Measurements from ENCODE around the gene TFDP2.

DNA sequence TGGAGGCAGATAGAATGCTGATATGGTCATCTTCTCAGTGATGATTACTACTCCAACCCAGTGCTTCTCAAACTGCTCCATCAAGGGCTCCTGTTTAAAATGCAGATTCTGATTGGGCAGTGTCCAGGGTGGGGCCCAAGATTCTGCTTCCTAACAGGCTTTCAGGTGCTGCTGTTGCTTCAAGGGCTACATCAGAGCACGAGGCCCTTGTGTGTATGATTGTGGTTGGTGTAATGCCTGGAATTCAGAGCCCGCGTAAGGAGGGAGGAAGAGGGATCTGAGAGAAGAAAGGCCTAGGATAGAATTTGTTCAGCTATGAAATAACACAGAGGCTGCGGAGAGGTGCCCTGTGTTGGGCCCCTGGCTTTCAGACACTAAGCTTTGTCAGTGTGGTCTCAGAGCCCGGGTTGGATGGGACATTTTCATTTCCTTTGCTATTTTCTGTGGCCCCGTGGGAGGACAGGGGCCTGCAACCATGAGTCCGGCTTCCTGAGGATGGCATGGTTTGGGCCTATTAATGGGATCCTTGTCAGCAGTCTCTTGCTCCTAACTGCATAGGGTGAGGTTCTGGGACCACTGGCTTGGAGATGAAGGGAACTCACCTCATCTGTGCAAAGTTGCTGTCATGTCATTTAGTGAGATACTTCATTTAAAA lies 219.9 kb downstream of the TFDP2 start:
- TF ChIP-seq, protein P1, sequence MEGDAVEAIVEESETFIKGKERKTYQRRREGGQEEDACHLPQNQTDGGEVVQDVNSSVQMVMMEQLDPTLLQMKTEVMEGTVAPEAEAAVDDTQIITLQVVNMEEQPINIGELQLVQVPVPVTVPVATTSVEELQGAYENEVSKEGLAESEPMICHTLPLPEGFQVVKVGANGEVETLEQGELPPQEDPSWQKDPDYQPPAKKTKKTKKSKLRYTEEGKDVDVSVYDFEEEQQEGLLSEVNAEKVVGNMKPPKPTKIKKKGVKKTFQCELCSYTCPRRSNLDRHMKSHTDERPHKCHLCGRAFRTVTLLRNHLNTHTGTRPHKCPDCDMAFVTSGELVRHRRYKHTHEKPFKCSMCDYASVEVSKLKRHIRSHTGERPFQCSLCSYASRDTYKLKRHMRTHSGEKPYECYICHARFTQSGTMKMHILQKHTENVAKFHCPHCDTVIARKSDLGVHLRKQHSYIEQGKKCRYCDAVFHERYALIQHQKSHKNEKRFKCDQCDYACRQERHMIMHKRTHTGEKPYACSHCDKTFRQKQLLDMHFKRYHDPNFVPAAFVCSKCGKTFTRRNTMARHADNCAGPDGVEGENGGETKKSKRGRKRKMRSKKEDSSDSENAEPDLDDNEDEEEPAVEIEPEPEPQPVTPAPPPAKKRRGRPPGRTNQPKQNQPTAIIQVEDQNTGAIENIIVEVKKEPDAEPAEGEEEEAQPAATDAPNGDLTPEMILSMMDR (IDR thresholded peaks at IDR 0.05) = no peak
- TF ChIP-seq TP53 (CRISPR knock-in tag; IDR thresholded peaks at IDR 0.05) = no peak
- TF ChIP-seq, protein P2, sequence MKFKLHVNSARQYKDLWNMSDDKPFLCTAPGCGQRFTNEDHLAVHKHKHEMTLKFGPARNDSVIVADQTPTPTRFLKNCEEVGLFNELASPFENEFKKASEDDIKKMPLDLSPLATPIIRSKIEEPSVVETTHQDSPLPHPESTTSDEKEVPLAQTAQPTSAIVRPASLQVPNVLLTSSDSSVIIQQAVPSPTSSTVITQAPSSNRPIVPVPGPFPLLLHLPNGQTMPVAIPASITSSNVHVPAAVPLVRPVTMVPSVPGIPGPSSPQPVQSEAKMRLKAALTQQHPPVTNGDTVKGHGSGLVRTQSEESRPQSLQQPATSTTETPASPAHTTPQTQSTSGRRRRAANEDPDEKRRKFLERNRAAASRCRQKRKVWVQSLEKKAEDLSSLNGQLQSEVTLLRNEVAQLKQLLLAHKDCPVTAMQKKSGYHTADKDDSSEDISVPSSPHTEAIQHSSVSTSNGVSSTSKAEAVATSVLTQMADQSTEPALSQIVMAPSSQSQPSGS (CRISPR knock-in tag; IDR thresholded peaks at IDR 0.05; ENCODE audit: borderline replicate concordance, low read depth) = no peak
- TF ChIP-seq, protein P3, sequence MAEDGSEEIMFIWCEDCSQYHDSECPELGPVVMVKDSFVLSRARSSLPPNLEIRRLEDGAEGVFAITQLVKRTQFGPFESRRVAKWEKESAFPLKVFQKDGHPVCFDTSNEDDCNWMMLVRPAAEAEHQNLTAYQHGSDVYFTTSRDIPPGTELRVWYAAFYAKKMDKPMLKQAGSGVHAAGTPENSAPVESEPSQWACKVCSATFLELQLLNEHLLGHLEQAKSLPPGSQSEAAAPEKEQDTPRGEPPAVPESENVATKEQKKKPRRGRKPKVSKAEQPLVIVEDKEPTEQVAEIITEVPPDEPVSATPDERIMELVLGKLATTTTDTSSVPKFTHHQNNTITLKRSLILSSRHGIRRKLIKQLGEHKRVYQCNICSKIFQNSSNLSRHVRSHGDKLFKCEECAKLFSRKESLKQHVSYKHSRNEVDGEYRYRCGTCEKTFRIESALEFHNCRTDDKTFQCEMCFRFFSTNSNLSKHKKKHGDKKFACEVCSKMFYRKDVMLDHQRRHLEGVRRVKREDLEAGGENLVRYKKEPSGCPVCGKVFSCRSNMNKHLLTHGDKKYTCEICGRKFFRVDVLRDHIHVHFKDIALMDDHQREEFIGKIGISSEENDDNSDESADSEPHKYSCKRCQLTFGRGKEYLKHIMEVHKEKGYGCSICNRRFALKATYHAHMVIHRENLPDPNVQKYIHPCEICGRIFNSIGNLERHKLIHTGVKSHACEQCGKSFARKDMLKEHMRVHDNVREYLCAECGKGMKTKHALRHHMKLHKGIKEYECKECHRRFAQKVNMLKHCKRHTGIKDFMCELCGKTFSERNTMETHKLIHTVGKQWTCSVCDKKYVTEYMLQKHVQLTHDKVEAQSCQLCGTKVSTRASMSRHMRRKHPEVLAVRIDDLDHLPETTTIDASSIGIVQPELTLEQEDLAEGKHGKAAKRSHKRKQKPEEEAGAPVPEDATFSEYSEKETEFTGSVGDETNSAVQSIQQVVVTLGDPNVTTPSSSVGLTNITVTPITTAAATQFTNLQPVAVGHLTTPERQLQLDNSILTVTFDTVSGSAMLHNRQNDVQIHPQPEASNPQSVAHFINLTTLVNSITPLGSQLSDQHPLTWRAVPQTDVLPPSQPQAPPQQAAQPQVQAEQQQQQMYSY (CRISPR knock-in tag; IDR thresholded peaks at IDR 0.05) = no peak
- TF ChIP-seq, protein P4, sequence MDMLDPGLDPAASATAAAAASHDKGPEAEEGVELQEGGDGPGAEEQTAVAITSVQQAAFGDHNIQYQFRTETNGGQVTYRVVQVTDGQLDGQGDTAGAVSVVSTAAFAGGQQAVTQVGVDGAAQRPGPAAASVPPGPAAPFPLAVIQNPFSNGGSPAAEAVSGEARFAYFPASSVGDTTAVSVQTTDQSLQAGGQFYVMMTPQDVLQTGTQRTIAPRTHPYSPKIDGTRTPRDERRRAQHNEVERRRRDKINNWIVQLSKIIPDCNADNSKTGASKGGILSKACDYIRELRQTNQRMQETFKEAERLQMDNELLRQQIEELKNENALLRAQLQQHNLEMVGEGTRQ (CRISPR knock-in tag; IDR thresholded peaks at IDR 0.05) = no peak
- TF ChIP-seq ZNF138 (CRISPR knock-in tag; conservative IDR thresholded peaks at IDR 0.05) = no peak
- TF ChIP-seq HMGA2 (CRISPR knock-in tag; IDR thresholded peaks at IDR 0.05) = no peak

Data from WTC11 (cell line).